ENCODE data around the gene LIPH.

LIPH gene

DNA sequence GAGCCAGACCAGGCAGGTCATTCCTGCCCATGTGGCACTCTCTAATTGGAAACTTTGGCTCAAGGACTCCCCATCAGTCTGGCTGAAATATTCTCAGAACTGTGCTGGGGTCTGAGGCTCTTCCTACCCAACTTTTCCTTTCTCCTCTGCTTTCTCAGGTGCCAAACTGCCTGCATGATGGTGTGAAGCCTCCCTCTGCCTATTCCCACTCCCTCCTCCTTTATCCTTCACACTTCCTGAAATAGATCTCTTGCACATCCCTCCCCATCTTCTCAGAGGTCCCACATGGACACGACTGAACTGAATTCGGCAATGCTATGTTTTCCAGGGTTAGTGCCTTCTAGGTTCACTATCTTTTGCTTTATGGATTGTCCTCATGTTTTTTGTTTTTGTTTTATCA, 12.5 kb downstream of the LIPH start:
- DNase-seq: no peak

DNA sequence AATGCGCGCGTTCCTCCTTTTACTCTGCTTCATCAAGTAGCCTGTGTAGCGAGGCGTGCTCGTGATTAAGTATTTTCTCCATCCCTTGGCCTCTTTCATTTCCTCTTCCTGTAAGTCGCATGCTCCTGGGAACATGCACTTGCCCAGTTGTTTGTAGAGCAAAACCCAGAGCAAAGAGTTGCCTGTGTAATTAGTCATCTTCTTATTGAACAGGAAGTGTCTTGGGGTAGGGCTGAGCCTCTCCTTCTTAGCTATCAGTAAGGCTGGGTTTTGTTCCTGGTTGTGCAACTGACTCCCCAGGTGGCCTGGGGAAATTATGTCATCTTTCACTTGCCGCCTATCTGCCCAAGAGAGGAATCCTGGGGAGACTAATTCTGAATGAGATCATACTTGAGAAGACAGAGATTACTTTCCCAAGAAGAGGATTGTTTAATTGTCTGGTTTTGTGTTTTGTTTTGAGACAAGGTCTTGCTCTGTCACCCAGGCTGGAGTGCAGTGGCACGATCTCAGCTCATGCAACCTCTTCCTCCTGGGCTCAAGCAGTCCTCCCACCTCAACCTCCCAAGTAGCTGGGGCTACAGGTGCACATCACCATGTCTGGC, 14.9 kb downstream of the LIPH start:
- no peak for DNase-seq

DNA sequence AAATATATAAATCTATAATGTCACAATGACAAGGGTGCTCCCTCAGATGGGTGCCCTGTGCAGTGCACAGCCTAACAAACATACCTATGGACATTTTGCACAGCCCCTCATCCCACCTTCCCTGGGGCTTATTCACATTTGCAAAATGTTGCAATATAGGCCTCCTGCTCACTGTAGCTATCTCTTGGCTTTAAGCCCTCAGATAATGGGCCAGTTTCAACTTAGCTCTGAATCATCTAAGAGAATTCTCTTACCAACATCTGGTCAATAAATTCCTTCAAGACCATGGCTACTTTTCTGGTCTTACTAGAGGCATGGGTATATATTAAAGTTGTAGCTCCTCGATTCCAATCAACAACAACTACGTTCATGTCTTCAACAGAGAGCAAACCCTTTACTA, 17.9 kb downstream of the LIPH start:
- DNase-seq: no peak

DNA sequence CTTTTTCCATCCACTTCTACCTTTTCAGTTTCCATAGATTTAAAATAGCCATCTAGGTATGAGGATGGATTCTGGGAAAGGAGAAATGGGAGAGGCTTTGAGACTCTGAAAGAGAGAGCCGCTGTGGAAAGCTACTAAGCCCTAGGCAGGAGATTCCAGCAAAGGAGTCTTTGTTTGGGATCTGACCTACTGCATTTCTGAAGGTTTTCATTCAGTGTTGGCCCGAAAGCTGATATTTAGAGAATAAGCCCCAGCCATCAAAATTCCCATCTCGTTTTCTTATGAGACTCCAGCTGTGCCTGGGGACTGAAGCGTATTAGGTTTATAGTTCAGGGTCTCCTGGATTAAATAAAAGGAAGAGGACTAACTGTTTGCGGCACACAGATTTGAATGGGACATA, 19.5 kb downstream of the LIPH start:
- DNase-seq: no peak

DNA sequence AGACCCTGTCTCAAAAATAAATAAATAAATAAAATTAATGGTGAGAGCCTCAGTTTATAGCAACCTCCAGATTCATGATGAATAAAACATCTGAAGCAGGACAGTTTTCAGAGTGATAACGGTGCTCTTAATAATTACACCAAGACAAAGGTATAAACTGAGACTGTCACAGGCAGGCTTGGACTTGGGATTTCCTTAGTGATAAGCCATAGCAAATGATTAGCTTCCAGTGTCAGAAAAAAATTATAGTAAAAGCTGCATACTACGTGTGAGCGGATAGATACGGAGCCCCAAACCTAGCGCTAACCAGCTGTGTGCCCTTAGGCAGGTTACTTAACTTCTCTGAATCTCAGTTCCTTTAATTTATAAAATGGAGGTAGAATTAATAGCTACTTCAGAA, 21.5 kb downstream of the LIPH start:
- no peak for DNase-seq

DNA sequence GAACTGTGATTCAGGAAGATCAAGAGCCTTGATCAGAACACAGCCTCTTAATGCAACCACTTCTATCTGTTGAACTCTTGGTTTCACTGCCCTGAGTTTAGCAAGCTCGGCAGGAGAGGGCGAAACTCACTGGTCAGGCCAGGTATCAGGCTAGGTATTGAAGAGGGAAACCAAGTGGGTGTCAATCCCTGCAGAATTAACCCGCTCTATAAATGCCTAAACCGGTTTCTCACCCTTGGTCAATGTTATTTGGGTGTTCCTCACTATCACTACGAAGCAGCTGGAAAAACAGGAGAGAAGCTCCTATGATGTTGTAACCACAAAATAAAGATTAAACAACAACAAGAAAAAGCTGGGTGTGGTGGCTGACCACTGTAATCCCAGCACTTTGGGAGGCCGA, 23.9 kb downstream of the LIPH start:
- no peak for DNase-seq

DNA sequence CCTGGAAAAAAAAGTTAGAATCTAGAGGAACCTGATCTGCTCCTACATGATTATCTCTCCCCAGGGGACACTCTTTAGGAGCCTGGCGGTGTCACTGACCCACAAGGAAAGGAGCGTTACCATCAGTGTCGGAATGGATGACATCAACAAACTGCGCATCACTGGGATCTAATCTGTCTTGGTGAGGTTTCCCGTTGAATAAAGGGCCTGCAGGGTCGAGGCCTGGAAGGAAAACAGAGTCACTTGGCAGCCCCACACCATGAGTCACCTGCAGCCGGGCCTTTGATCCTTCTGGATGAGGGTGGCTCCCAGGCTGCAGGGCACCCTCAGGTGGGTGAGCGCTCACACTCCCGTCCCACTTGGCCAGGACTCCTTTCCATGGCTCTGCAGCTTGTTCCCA, 25.0 kb downstream of the LIPH start:
- no peak for DNase-seq

DNA sequence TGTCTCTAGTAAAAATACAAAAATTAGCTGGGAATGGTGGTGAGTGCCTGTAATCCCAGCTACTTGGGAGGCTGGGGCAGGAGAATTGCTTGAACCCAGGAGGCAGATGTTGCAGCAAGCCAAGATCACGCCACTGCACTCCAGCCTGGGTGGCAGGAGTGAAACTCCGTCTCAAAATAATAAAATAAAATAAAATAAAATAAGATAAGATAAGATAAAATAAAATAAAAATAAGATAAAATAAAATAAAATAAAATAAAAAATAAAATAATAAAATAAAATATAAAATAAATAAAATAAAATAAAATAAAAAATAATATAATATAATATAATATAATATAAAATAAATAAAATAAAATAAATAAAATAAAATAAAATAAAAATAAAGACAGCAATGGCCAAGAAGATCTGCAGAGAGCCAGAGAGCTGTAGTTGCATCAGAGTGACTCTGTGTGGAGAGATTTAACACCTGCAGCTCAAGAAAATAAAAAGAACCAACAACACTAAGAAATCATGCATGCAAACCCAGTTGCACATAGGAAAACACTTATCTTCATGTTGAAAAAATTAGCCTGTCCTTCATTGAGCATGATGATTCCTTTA, 25.9 kb downstream of the LIPH start:
- no peak for DNase-seq

DNA sequence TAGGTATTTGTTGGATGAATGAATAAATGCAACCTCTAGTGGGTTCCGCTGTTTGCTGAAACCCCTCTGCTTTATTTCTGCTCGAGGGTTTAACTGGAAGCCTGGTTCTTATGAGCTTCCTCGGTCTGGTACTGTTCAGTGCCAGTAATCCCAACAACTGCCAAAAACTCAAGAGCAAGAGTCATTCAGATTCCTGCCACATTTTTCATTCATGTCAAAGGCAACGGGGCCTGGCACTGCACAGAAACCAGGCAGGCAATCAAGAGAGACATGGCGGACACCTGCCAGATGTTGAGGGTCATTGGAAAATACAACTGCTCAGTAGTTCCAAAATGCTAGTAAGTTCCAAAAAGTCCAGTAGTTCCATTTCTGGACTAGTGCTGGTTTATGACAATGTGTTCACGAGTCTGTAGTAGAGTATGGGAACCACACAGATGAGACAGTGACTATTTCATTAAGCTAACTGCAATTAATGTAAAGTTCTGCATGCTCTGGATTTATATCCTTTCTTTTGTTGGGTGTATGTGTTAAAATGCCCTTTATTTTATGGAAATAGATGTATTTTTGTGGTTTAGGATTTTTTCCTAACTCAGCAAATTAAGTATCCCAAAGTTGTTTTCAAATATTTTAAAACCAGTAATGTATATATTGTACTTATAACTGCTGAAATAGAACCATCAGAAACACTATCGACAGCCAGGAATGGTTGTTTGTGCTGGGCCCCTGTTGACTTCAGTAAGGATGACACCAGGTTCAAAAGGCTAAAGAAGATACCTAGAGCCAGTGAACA, 30.8 kb downstream of the LIPH start:
- no peak for DNase-seq

DNA sequence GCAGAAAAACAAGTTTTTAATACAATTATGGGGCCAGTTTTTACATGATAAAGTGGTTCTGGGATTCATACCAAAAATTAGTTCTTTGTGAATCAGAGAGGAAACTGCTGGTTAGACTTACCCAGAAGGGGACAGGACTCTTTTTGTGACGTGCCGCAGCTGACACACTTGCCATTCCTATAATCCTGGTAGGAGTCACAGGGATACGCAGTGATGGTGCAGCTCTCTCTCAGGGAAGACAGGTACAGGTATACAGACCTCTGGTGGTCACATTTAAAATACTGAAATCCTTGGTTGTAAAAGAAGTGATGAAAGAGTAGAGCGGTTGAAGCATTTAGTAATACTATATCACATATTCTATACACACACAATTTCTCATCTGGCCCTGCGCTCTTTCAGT, 33.4 kb downstream of the LIPH start:
- DNase-seq: no peak

DNA sequence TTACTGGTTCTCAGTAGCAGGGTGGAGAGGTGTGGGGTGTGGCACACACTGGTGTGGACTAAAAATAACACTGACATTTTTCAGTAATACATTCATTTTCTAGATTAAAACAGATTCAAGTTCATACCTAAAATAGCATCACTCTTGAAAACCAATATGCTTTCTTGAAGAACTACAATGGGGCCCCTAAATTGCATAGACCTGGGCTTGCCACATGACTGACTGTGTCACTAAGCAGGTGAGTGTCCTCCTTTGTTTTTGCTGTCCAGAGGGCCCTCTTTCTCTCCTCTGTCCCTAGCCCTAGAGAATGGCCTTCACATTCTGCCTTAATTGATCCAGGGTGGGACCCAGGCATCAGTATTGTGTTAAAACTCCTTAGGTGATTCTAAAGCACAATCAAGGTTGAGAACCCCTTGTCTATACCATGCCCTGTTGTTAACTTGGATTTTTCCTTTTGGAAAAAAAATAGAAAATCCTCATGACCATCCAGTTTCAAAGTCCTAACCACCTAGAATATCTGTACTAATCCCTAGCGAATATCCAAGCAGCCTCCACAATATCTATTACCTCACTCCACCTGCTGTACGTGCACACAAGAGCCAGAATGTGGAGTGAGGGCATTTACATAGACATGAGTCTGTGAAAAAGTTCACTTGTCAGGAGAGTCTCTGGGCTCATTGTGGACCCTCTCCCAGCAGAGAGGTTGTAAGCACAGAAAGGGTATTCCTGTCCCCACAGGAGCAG, 34.8 kb downstream of the LIPH start:
- DNase-seq: no peak

DNA sequence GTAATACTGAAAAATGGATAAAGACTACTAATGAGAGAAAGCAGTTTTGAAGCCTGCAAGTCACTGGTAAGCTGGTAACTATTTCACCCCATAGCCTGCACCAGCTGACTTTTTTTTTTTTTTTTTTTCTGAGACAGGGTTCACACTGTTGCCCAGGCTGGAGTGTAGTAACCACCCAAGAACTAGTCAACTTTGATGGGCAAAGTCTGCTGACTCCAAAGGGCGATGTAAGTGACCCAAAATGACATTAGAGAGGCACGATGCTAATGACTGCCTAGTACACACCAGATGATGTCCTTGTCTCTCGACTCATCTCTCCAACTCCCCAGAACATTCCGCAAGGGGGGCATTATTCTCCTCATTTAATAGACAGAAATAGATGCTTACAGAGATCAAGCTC, 40.7 kb downstream of the LIPH start:
- no peak for DNase-seq

DNA sequence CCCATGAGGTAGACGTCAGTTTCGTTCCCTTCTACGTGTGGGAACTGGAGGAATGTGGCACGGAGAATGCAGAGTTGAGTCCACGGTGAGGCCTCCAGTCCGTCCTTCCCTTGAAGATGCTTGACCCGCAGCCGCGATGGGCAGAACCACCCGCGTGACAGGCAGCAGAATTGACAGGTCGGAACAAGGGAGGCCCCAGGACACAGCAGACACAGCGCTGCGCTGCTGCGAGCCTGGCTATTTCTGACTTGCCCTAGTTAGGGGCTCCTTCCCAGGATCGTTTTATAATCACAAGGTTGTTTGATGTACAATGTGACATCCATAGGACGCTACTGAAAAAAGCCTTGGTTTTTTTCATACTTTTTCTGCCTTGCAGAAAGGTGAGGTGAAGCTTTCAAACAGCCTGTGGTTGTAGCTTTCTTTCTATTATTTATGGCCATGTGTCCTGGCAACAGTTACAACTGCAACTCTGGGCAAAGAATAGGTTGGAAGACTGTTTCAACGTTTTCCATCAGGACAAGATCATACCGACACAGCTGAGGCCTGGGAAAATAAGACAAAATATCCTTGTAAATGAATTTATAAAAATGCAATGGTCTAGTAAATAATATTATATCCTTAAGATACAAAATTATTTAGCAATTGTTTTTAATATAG, 43.9 kb downstream of the LIPH start:
- no peak for DNase-seq

DNA sequence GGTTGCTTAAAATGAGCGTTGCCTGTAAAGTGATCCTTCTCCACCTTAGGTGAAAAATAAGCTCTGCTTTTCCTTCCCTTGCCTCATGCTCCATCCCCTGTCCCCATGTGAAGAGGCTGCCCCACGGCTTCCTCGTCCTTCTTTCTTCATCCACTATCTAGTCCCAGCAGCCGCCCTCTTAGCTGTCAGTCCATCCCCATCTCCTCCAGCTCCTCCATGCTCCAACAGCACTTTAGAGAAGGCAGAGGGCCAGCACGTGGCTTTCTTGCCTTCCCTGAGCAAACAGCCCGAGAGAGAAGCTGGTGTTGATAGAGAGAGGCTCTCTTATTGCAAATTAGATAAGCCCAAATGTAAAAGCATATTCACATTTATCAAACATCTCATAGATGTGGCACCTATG, 44.5 kb downstream of the LIPH start:
- no peak for DNase-seq

DNA sequence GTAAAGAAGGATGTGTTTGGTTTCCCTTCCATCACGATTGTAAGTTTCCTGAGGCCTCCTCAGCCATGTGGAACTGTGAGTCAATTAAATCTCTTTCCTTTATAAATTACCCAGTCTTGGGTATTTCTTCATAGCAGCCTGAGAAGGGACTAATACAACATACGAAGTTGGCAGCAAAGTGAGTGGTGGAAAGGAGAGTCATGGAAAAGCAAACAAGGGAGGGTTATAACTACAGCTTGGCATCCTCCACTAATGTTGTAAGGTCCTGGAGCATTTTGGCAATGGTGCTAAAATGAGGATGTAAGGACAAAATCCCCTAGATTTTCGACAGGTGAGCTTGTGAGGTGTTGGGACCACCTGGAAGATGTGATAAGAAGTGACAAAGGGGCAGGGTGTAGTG, 47.8 kb downstream of the LIPH start:
- no peak for DNase-seq

DNA sequence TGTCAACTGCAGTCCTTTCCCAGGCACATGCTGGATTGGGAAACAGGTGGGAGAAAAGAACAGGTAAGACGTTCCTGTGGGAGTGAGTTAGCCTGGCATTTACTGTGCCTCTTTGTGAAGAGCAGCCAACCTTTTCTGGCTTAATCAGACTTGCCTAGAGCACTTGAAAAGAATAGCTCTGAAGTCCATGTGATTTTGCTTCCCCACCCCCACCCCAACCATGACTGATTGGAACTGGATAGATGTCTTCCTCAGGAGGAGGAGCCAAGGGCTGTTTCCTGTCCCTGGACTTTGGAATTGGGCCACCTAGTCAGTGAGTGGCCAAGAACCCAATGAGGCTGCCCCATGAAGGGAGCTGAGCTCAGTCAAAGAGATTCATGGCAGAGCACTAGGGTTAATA, 48.9 kb downstream of the LIPH start:
- DNase-seq: no peak

DNA sequence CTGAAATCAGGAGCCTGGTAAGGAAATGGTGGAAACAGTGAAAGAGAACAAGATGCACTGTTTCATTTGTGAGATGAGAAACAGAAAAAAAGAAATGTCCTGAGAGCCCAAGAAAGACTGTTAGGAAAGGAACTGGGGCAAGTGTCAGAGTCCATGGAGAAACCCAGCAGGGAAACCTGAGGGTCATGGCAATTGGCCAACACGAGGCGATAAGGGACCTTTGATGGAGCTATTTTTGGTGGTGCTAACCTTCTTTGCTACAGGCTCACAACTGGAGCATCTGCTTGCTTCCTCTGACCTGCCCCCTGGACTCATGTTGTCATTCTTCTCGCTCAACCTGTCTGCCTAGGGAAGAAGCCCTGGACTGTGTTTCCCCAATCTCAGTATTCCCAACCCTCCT, 49.4 kb downstream of the LIPH start:
- DNase-seq: no peak

DNA sequence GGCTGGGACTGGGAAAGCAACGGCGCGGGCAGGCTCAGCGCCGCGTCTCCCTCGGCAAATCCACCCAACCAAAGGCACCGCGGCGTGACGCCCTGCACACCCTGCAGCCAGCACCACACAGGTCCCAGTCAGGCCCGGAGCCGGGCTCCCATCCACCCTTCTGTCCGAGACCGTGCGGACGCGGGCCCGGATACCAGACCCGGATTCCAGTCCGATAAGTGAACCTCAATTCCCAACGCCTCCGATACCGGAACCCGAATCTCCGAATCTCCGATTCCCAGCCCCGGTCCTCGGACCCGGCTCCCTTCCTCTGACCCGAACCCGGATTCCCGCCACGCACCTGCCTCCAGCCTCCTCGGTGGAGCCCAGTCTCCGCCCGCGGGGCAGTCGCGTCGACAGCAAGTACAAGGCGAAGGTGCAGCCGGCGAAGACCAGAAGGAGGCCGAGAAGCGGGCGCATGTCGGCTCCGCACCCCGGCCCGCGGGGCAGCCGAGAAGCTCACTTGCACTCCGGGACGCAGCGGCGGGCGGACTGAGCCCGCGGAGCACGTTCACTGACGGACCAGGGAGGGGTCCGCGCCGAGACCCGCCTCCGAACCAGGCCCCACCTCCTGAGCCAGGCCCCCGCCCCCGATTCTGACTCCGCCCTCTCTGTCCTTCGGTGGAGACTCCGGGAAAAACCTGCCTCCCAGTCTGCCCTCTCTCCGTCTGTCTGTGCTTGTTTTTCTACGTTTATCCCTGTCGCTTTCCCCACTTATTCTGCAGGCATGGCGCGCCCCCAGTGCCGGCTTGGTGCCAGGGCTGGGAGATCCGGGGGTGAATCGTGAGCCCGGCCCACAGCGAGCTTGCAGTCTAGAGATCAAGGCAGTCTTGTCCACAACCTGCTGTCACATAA, 53.6 kb downstream of the LIPH start, which contains the start of gene TMEM41A:
TMEM41A (minus strand) TSS at position 533 of the 894 bp plus-strand sequence; CDS start at position 459, 74 bp downstream.
- DNase-seq: peak; percentile 92

DNA sequence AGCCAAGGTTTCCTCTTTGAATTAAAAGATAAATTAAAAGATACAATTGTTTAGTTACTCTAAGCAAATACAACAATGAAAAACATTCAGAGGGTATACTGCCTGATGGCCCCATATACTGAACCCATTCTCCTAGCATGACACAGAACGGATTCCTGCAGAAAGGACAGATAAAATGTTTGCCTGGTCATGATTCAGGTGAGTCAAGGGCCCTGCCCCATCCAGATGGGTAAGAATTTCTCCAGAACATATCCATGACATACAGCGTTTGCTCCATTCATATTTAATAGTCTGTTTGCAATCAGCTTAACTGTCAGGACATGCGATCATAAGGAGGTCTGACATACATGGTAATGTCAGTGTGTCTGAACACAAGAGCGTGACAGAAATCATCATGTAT, 62.1 kb downstream of the LIPH start:
- no peak for DNase-seq

DNA sequence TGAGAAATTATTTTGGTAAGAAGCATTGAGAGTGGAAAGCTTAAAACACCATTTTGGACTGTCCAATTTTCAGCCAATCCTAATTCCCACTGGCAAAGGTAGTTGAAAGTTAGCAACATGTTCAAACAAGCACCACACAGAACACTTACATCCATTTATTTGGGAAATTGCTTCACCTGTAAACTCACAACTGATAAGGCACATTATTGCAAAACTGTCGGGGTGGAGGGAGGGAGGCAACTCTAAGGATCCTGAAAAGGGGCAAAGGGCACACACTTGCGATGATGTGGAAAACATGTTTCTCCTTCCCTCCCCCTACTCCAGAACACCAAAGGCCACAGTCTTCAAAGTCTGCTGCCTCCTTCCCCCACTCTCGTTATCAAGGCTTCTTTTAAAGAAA, 62.9 kb downstream of the LIPH start:
- no peak for DNase-seq

DNA sequence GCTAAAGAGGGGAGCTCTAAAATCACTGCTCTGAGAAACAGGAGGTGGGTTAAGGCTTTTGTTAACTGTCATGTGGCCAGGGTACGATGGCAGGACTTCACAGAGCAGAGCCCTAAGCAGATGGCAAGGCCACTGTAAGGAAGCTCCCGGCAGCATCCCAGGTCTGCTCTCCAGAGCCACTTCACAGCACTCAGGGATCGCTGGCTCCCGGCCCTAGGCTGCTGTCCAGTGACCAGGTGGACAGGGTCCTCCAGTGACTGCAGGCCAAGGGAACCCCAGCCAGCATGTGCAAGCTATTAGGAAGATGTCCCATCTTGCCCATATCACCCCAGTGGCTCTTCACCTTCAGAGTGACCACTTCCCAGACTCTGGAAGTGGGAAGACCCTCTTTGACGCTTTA, 63.9 kb downstream of the LIPH start:
- no peak for DNase-seq

DNA sequence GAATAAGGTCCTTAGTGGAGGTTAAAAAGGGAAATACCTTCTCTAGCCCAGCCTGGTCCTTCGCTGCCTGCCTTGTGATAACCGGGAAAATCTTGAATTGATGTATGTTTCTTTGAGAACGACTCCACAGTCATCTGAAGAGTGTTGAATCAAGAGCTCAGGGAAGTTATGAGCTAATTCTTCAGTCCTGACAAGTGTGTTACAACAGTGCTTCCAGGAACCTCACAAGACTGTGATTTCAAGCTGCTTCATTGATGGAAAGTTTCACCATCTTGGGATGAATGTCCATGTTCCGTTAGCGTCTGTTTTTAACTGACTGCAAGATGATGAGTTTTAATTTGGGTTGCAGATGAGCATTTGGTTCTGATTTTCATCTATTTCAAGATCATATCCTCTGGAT, 66.0 kb downstream of the LIPH start:
- DNase-seq: no peak
